ENCODE data around the gene FAIM2.

The FAIM2 gene

GRCh38 chr12:49888461-49889151 is 15.1 kb downstream of the FAIM2 start:
- Histone ChIP-seq H3K36me3 (ENCODE audit: control insufficient read depth, insufficient read depth, low read length) (no peaks in the 10 kb centered on the region), H3K27ac (ENCODE audit: insufficient read depth, low read length, poor library complexity, severe bottlenecking) (no peak overlapping the region), H3K4me3 (ENCODE audit: insufficient read depth, low read depth, low read length, poor library complexity, severe bottlenecking) (no peak overlapping the region), H3K27me3 (replicated peaks; ENCODE audit: control insufficient read depth, insufficient read depth, low read length, poor library complexity, severe bottlenecking) (no peaks in the 10 kb centered on the region), H3K4me1 (ENCODE audit: control insufficient read depth, insufficient read depth, low read length, poor library complexity, severe bottlenecking) (no peaks in the 10 kb centered on the region), H3K9me3 (ENCODE audit: control insufficient read depth, low read length) (no peaks in the 10 kb centered on the region)
- no peak for DNase-seq

GRCh38 chr12:49887536-49888401 is 15.9 kb downstream of the FAIM2 start:
- no peak for DNase-seq
- no peak overlapping the region for H3K27ac ChIP-seq (ENCODE audit: insufficient read depth, low read length, poor library complexity, severe bottlenecking)
- H3K4me1 ChIP-seq (ENCODE audit: control insufficient read depth, insufficient read depth, low read length, poor library complexity, severe bottlenecking) = no peaks in the 10 kb centered on the region
- no peaks in the 10 kb centered on the region for H3K27me3 ChIP-seq (replicated peaks; ENCODE audit: control insufficient read depth, insufficient read depth, low read length, poor library complexity, severe bottlenecking)
- H3K4me3 ChIP-seq (ENCODE audit: insufficient read depth, low read depth, low read length, poor library complexity, severe bottlenecking) = no peak overlapping the region
- H3K9me3 ChIP-seq (ENCODE audit: control insufficient read depth, low read length) = no peaks in the 10 kb centered on the region
- H3K36me3 ChIP-seq (ENCODE audit: control insufficient read depth, insufficient read depth, low read length) = no peaks in the 10 kb centered on the region

- H3K27me3 ChIP-seq (replicated peaks; ENCODE audit: control insufficient read depth, insufficient read depth, low read length, poor library complexity, severe bottlenecking) = no peaks in the 10 kb centered on the region
- H3K27ac ChIP-seq (ENCODE audit: insufficient read depth, low read length, poor library complexity, severe bottlenecking) = no peak overlapping the region
- no peaks in the 10 kb centered on the region for H3K36me3 ChIP-seq (ENCODE audit: control insufficient read depth, insufficient read depth, low read length)
- no peaks in the 10 kb centered on the region for H3K4me1 ChIP-seq (ENCODE audit: control insufficient read depth, insufficient read depth, low read length, poor library complexity, severe bottlenecking)
- H3K9me3 ChIP-seq (ENCODE audit: control insufficient read depth, low read length) = no peaks in the 10 kb centered on the region
- H3K4me3 ChIP-seq (ENCODE audit: insufficient read depth, low read depth, low read length, poor library complexity, severe bottlenecking) = no peak overlapping the region
- DNase-seq = no peak
Observed at GRCh38 chr12:49887091-49887490, 16.6 kb downstream of the FAIM2 start.

GRCh38 chr12:49885663-49886461 is 17.8 kb downstream of the FAIM2 start:
- no peak for DNase-seq
- Histone ChIP-seq H3K9me3 (ENCODE audit: control insufficient read depth, low read length) (no peaks in the 10 kb centered on the region), H3K4me1 (ENCODE audit: control insufficient read depth, insufficient read depth, low read length, poor library complexity, severe bottlenecking) (no peaks in the 10 kb centered on the region), H3K36me3 (ENCODE audit: control insufficient read depth, insufficient read depth, low read length) (no peaks in the 10 kb centered on the region), H3K27me3 (replicated peaks; ENCODE audit: control insufficient read depth, insufficient read depth, low read length, poor library complexity, severe bottlenecking) (no peaks in the 10 kb centered on the region), H3K27ac (ENCODE audit: insufficient read depth, low read length, poor library complexity, severe bottlenecking) (no peak overlapping the region), H3K4me3 (ENCODE audit: insufficient read depth, low read depth, low read length, poor library complexity, severe bottlenecking) (no peak overlapping the region)

GRCh38 chr12:49885118-49885517 is 18.6 kb downstream of the FAIM2 start:
- H3K4me3 ChIP-seq (ENCODE audit: insufficient read depth, low read depth, low read length, poor library complexity, severe bottlenecking) = no peak overlapping the region
- no peak for DNase-seq
- no peaks in the 10 kb centered on the region for H3K27me3 ChIP-seq (replicated peaks; ENCODE audit: control insufficient read depth, insufficient read depth, low read length, poor library complexity, severe bottlenecking)
- no peak overlapping the region for H3K27ac ChIP-seq (ENCODE audit: insufficient read depth, low read length, poor library complexity, severe bottlenecking)
- H3K36me3 ChIP-seq (ENCODE audit: control insufficient read depth, insufficient read depth, low read length) = no peaks in the 10 kb centered on the region
- no peaks in the 10 kb centered on the region for H3K4me1 ChIP-seq (ENCODE audit: control insufficient read depth, insufficient read depth, low read length, poor library complexity, severe bottlenecking)
- H3K9me3 ChIP-seq (ENCODE audit: control insufficient read depth, low read length) = no peaks in the 10 kb centered on the region

- no peak for DNase-seq
- Histone ChIP-seq H3K4me1 (ENCODE audit: control insufficient read depth, insufficient read depth, low read length, poor library complexity, severe bottlenecking) (no peaks in the 10 kb centered on the region), H3K36me3 (ENCODE audit: control insufficient read depth, insufficient read depth, low read length) (no peaks in the 10 kb centered on the region), H3K27me3 (replicated peaks; ENCODE audit: control insufficient read depth, insufficient read depth, low read length, poor library complexity, severe bottlenecking) (no peaks in the 10 kb centered on the region), H3K9me3 (ENCODE audit: control insufficient read depth, low read length) (no peaks in the 10 kb centered on the region), H3K27ac (ENCODE audit: insufficient read depth, low read length, poor library complexity, severe bottlenecking) (no peak overlapping the region), H3K4me3 (ENCODE audit: insufficient read depth, low read depth, low read length, poor library complexity, severe bottlenecking) (no peak overlapping the region)
Observed at GRCh38 chr12:49882851-49883464, 20.7 kb downstream of the FAIM2 start.

- H3K9me3 ChIP-seq (ENCODE audit: control insufficient read depth, low read length) = no peaks in the 10 kb centered on the region
- no peak overlapping the region for H3K27ac ChIP-seq (ENCODE audit: insufficient read depth, low read length, poor library complexity, severe bottlenecking)
- no peaks in the 10 kb centered on the region for H3K36me3 ChIP-seq (ENCODE audit: control insufficient read depth, insufficient read depth, low read length)
- H3K4me3 ChIP-seq (ENCODE audit: insufficient read depth, low read depth, low read length, poor library complexity, severe bottlenecking) = no peak overlapping the region
- no peaks in the 10 kb centered on the region for H3K4me1 ChIP-seq (ENCODE audit: control insufficient read depth, insufficient read depth, low read length, poor library complexity, severe bottlenecking)
- no peak for DNase-seq
- no peaks in the 10 kb centered on the region for H3K27me3 ChIP-seq (replicated peaks; ENCODE audit: control insufficient read depth, insufficient read depth, low read length, poor library complexity, severe bottlenecking)
Observed at GRCh38 chr12:49882248-49882850, 21.4 kb downstream of the FAIM2 start.

GRCh38 chr12:49881415-49882247 is 22.1 kb downstream of the FAIM2 start:
- Histone ChIP-seq H3K27ac (ENCODE audit: insufficient read depth, low read length, poor library complexity, severe bottlenecking) (no peak overlapping the region), H3K36me3 (ENCODE audit: control insufficient read depth, insufficient read depth, low read length) (no peaks in the 10 kb centered on the region), H3K4me1 (ENCODE audit: control insufficient read depth, insufficient read depth, low read length, poor library complexity, severe bottlenecking) (no peaks in the 10 kb centered on the region), H3K9me3 (ENCODE audit: control insufficient read depth, low read length) (no peaks in the 10 kb centered on the region), H3K27me3 (replicated peaks; ENCODE audit: control insufficient read depth, insufficient read depth, low read length, poor library complexity, severe bottlenecking) (no peaks in the 10 kb centered on the region), H3K4me3 (ENCODE audit: insufficient read depth, low read depth, low read length, poor library complexity, severe bottlenecking) (no peak overlapping the region)
- no peak for DNase-seq

All from effector memory CD4-positive, alpha-beta T cell (primary cell).